Sciatic nerve (tissue), 2 donors: ENCODE results near the gene AURKAIP1. TPM values are rescaled to one million over a fixed set of nuclear protein-coding genes. Genes with fewer than 3 reads are reported as not detected.
A peak's percentile ranks its signal among the peaks of the same experiment; 100 is the strongest.
"Not testable (repeated sequence)": the region's sequence is repeated elsewhere in the genome, so short reads cannot be mapped to it uniquely, and the experiment has no call there.

Experiments used
- ATAC-seq: fragments of 200-7000 bp; cut with Tn5 transposase; one replicate; pipeline ENCODE4 v1.9.1; 2020; ENCODE audit warnings: mild to moderate bottlenecking, moderate library complexity
- DNase-seq: peaks from one replicate; pipeline ENCODE4 v3.0.0-alpha.2; 2020; ENCODE audit warnings: low spot score
- intact Hi-C: fragments of 100-400 bp; cut with DNase I; formaldehyde crosslinking; loops from one replicate; pipeline ENCODE4 v1.14.2; 2022
- total RNA-seq: library from RNA; stranded (reverse); fragmentation: NEBNext Ultra II Directional; extraction: Animal tissue kit (Norgen Biotek cat#: 25700); gene quantifications from one replicate; pipeline ENCODE4 v1.2.1, GENCODE V29; 2021
- donor health status: DM: no; HTN: no; CAD: no.
- donor health status: DM: no; HTN: no; CAD: no.

AURKAIP1 gene
- total RNA-seq, 1 donor from 2014 or later: 58.9 TPM

DNA sequence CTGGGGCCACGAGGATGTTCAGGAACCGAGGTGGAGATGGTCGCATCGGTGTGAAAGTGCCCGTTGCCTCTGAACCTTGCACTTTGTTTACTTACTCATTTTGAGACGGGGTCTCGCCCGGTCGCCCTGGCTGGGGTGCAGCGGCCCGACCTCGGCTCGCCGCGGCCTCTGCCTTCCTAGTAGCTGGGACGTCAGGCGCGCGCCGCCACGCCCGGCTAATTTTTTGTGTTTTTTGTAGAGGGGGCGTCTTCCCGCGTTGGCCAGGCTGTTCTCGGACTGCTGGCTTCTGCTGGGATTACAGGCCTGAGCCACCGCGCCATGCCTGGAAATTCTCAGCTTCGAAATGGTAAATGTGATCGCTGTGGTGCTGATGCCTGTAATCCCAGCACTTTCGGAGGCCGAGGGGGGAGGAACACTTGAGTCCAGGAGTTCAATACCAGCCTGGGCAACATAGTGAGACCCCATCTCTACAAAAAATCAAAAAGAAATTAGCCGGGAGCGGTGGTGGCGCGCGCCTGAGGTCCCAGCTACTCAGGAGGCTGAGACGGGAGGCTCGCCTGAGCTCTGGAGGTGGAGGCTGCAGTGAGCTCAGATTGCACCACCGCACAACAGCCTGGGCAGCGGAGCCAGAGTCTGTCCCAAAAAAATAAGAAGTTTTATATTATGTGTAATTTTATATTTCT lies 32.8 kb upstream of the AURKAIP1 start:
- intact Hi-C loops: no loop called here
- no peak for ATAC-seq

DNA sequence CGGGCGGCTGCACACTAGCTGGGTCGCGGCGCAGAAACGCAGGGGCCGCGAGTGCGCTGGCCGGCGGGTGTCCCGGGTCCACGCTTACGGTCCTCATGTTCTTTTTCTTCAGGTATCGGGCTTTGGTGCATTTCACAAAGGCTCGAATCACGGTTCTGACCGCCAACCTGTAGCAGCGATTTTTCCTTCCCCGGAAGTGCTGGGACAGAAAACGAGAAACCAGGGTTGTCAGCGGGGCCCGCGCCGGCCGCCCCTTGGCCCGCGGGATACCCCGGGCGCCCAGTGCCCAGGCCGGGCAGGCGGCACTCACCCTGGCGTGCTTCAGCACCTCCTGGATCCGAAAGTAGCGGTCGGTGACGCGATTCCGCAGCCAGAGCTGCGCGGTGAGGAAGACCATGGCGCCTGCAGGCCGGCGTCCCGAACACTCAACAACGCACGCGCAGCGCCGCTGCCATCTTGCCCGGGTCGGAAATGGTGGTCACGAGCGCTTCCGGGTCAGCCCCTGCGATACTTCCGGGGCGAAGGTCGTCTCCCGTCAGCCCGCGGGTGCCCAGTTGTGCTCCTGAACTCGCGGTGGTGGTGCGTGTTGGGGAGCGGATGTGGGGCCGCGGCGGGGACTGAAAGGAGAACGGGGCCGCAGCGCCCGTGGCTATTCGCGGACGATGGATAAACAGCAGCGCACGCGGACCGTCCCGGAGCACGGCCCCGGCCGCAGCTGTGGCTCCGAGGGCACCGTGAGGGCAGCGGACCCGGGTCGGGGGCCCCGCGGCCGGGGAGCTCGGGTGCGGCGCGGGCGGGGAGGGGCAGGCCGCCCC lies 32.0 kb upstream of the AURKAIP1 start, which contains the start of gene MRPL20:
MRPL20 (minus strand) TSS at position 473 of the 815 bp plus-strand sequence; CDS start at position 397, 76 bp downstream.
- DNase-seq (peak; percentile 97), ATAC-seq (peak; percentile 99)
- intact Hi-C loops: no loop called here

More for the DNA sequence above, 32.8 kb upstream of the AURKAIP1 start:
- DNase-seq: no peak

DNA sequence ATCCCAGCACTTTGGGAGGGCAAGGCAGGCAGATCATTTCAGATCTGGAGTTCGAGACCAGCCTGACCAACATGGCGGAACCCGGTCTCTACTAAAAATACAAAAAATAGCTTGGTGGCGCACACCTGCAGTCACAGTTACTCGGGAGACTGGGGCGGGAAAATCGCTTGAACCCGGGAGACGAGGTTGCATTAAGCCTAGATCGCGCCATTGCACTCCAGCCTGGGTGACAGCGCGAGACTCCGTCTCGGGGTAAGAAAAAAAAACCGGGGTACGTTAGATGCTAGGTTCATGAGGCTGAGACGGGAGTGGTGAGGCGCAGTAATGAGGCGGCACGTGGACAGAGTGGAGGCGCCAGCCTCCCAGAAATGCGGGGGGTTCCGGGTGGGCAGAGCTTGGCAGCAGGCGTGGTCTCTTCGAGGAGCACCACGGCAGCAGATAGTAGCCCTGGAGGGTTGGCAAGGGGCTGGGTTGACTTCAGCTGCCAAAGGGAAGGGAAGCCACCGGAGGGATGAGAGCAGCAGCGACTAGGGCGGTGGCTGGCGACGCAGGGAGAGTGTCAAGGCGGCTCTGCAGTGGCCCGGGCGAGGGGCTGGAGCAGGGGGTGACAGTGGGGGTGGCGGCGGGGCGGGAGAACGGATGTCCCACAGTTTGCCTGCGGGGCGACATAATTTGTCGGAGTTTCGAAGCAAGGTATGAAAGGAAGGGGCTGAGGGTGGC lies 31.3 kb upstream of the AURKAIP1 start:
- ATAC-seq: no peak
- intact Hi-C loops: no loop called here
- no peak for DNase-seq

DNA sequence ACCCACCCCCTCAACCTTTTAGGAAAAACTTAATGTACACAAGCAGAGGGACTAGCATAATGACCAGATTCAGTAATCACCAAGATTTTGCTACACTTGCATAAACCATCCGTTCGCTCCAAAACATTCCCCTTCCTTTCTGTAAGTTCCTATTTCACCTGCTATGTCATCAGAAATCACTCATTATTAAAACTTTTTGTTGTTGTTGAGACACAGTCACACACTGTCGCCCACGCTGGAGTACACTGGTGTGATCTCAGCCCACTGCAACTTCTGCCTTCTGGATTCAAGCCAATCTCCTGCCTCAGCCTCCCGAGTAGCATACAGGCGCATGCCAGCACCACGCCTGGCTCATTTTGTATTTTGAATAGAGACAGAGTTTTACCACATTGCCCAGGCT lies 28.6 kb upstream of the AURKAIP1 start:
- DNase-seq (no peak), ATAC-seq (no peak)
- intact Hi-C loops: no loop called here

DNA sequence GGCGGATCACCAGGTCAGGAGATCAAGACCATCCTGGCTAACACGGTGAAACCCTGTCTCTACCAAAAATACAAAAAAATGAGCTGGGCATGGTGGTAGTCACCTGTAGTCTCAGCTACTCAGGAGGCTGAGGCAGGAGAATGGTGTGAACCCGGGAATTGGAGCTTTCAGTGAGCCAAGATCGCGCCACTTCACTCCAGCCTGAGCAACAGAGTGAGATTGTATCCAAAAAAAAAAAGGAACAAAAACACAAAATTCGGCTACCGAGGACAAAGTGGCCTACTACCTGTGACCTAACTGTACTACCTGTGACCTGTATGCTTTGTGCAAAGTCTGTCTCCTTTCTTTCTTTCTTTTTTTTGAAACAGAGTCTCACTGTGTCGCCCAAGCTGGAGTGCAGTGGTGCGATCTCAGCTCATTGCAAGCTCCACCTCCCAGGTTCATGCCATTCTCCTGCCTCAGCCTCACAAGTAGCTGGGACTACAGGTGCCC lies 27.9 kb upstream of the AURKAIP1 start:
- ATAC-seq, intact Hi-C loops, DNase-seq: not testable (repeated sequence)

DNA sequence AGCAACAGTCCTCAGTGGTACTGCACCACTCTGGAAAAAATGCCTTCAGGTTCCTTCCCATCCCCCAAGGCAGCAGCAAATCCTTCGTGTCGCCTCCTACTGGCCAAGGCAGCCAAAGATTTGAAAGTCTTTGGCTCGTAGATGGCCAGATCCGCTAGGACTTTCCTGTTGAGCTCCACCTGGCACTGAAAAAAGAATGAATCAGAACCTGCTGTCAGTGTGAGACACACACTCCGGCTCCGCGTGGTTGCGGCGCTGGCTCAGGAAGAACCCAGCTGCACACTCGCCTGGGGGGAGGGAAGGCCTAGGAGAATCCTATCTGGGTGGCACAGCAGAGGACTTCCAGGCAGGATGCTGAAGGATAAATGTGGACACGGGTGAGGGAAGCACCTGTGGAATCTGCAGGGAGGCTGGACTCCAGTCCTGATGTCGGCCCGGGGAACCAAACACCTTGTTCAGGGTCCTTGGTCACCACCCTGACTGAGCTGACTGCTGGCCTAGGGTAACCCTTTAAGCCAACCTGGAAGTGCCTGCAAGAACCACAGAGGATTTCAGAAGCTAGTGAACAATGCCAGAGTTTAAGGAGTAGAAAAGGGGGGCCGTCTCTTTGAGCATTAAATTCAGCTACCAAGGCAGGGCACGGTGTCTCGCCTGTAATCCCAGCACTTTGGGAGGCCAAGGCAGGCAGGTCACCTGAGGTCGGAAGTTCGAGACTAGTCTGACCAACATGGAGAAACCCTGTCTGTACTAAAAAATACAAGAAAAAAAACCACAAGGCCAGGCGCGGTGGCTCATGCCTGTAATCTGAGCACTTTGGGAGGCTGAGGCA lies 27.3 kb upstream of the AURKAIP1 start:
- DNase-seq (no peak), ATAC-seq (no peak)
- intact Hi-C loops: no loop called here

DNA sequence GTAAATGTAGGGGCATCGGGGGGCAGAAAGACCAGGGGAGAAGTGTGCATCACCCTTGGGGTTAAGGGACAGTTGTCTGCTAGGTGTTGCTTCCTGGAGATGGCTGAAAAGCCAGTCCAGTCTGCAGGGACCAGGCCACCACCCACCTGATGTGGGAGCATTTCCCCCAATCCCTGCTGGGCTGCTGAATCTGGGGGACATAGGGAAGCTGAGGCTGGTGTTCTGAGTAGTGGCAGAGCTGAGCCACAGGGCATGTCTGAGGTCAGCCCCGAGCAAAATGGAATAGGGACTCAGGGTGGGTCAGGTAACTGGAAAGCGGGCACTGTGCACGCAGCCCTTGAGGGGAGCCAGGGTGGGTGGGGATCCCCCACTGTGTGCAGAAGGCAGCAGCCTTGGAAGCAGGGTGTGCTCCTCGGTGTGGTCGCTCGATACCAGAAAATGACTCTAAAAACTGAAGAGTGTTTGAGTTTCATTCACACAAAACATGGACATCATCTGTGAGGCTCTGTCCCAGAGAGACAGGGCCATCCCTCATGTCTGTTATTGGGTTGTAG lies 26.5 kb upstream of the AURKAIP1 start:
- intact Hi-C loops: no loop called here
- DNase-seq: no peak
- no peak for ATAC-seq

DNA sequence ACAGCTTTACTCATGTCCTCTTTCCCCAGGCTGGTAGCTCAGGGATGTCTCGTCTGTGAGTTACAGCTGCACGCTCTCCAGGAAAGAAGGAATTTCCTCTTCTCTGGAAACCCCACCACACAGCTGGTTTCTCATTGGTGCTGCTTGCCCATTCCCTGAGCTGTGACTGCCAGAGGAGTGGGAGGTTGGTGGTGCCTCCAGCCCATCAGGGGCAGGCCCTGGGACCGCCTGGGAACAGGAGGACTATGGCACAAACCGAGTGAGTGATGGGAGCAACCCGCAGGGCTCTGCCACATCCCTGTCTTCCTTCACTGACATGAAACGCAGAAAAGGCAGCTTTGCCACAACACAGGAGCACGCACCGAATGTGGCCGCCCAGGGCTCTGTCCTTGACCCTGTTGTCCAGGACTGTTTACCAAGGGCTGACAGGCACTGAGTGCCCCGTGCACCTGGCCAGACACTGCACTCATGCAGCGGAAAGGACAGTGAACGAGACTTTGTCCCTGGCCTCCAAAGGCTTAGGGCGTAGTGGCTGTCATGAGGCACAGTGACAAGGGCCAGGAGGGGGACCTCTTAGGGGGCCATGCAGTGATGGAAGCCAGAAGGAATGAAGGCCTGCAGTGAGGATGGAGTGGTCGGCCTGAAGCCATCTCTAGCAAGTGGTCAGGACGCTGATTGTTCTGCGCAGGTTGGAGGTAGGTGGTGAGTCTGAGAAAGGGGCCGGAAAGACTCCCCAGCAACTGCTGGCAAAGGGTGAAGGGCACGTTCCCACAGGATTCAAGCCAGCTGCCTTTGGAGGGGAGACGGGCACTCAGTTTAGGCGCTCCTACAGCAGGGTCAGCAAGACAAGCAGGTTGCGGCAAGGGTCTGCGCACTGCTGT lies 25.8 kb upstream of the AURKAIP1 start:
- DNase-seq (no peak), ATAC-seq (no peak)
- intact Hi-C loops: no loop called here

DNA sequence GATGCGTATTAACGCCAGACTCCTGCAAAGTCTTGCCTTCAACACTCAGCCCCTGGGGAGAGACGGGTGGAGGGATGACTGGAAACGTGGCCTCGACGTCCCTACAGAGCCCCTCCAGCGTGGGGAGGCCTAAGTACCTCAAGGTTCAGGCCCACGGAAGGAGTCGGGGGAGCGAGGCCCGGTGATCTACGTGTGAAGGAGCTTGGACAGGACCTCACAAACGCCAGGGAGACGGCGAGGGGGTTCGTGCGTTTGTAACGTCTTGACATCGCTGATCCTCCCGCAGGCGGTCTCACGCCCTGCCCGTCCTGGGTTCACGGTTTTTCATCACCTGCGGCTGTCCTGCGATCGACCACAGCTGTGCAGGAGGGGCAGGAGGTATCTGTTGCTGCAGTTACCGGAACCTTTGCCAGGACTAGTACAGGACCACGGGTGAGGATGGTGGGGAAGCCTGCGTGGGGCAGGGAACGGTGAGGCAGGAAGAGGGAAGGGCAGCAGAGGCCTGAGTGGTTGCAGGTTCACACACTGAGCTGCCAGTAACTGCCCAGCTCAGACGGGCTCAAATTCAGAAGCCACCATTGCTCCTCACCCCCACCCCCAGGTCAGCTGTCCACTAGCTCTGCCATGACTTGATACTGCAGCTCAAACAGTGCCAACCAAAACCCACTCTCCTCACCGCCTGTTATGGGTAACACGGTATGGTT lies 25.0 kb upstream of the AURKAIP1 start:
- DNase-seq: no peak
- peak; percentile 9 for ATAC-seq
- intact Hi-C loops: loop anchor here (10.0 kb wide), 1 partner anchor 95 kb away; no protein-coding TSS in a partner anchor

DNA sequence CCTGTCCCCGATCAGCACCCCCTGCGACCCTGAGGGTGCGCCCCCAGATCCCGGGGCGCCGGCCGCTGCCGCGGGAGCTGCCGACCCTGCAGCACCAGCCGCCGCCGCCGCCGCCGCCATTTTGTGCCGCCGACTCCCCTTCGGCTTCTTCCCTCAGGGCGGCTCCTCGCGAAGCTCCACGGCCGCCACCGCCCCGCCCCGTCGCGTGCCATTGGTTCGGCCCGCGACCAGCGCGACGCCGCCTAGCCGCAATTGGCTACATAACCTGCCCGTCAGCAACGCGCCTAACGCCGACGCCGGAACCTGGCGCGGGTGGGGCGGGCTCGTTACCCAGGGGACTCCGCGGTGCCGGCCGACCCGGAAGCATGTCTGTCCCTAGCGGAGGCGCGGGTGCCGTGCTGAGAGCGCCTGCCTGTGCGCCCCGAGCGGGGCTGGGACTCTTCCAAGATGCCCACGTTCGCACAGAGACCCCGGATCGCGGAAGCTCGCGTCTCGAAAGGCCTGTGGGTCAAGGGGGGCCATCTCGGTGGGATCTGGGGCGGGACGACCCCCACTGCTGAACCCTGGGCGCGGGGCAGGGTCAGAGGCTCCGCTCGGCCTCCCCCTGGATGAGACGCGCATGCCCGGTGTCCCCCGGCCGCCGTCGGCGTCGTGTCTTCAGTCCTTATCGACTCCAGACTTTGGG lies 24.3 kb upstream of the AURKAIP1 start, which contains the start of gene CCNL2:
CCNL2 (minus strand) TSS at position 149 of the 685 bp plus-strand sequence; CDS start at position 120, 29 bp downstream.
- ATAC-seq: peak; percentile 99
- intact Hi-C loops: loop anchor here (10.0 kb wide), 1 partner anchor 95 kb away; no protein-coding TSS in a partner anchor
- DNase-seq: peak; percentile 100

DNA sequence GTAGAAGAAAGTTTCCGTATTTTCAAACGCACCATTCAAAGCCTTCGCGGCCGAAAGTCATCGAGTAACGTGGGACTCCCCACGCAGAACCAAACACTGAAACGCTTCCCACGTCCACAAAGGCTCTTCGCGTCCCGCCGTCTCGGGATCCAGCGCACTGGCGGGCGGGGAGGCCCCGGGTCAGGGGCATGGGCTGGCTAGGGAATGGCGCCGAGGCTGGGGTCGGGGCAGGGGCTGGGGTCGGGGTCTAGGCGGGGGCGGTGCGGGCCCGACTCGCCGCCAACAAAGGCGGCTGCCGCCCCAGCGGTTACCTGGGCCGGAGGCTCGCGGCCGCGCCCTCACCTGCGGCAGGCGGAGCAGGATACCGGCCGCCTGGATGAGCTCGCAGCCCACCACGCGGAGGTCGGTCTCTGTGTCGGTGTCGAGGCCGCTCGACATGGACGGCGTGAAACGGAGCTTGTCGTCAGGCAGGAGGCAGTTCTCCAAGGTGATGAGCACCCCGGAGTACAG lies 23.7 kb upstream of the AURKAIP1 start:
- DNase-seq (no peak), ATAC-seq (no peak)
- intact Hi-C loops: loop anchor here (10.0 kb wide), 1 partner anchor 96 kb away; no protein-coding TSS in a partner anchor

DNA sequence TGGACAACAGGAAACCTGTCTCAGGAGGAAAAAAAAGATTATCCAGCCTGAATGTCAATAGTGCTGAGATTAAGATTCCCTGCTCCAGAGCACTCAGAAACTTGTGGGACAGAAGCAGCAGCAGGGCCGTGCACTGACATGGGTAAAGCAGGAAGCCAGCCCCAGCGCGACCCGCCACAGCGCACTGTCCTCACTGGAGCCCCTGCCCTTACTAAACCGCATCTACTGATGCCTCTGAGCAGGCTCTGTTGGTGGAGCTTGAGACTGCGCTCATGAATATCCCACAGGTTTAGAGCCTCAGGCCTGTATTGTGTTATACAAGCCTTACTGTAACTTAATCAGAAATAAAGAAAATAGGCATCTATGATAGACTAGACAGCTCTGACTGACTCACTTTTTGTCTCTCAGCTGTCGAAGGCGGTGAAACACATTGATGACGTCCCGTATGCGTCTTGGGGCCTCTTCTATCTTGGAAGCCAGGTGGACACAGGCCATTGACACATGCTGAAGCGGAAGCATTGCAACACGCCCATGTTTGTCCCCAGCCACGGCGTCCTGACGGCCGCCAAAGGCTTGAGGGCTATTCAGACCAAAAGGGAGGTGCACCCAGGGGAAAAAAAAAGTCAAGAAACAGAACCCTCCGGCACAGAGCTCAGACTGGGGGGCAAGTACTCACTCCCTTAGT lies 23.0 kb upstream of the AURKAIP1 start:
- no peak for ATAC-seq
- no peak for DNase-seq
- intact Hi-C loops: loop anchor here (10.0 kb wide), 1 partner anchor 97 kb away; no protein-coding TSS in a partner anchor

DNA sequence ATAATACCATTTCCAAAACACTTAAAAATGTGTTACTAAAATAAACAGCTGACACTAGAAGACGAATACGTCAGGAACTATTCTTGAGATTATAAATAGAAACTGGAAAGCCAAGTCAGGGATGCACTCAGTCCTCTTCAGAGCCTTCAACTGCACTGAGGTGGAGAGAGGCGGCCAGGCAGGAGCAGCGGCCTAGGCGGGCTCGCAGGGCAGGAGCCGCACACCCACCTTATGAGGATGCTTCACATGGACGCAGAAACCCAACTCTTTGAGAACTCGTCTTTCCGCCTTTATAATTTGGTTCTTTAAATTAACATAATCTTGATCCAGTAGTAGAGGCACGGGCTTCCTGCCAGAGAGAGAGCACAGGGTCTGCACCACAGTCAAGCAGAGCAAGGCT lies 20.2 kb upstream of the AURKAIP1 start:
- DNase-seq (no peak), ATAC-seq (no peak)
- intact Hi-C loops: loop anchor here (10.0 kb wide), 1 partner anchor 100 kb away; no protein-coding TSS in a partner anchor

DNA sequence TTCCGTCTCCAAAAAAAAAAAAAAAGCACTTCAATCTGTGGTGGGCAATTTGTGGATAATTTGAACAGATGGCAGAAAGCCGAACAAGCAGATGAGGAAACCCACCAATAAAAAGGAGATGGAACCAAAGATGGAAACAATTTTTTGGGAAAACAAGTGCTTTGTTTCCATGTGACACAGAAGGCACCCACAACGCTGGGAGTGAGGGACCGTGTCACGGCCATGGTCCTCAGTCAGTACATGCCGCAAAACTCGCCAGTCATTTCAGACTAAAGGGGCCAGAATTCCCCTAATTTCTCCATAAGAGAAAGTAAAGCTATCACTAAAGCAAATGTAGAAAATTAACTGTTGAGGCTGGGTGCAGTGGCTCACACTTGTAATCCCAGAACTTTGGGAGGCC lies 19.1 kb upstream of the AURKAIP1 start:
- intact Hi-C loops: loop anchor here (10.0 kb wide), 1 partner anchor 101 kb away; no protein-coding TSS in a partner anchor
- DNase-seq (no peak), ATAC-seq (no peak)

DNA sequence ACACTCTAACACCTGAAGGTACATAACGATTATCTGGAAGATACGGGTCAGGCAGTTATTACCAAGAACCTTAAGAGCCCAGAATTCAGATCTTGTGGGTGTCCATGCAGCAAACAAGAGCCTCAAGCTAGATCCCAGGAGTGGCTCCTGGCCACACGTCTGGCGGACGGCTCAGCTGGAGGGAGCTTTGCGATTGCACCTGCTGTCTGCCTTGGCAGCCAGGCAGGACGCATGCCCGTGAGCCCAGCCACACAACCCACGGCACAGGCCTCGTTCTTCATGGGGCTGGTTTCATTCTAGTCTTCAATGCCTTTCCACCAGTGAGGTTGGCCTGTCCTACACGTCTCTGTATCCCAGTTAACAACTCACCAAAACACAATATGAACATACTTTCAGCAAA lies 18.4 kb upstream of the AURKAIP1 start:
- no peak for DNase-seq
- intact Hi-C loops: loop anchor here (10.0 kb wide), 1 partner anchor 101 kb away; no protein-coding TSS in a partner anchor
- ATAC-seq: no peak
